ENCODE data around the gene FAM120B. TPM values are rescaled to one million over a fixed set of nuclear protein-coding genes. Genes with fewer than 3 reads are reported as not detected.

Gene FAM120B
- total and polyA plus RNA-seq, 2 donors (not counting 1 experiment from before 2014, with no cell fraction given): 14.4 to 19.3 TPM

- Histone ChIP-seq H3K36me3 (ENCODE audit: control insufficient read depth, insufficient read depth, low read length) (no peaks in the 10 kb centered on the region), H3K79me2 (ENCODE audit: control insufficient read depth, insufficient read depth, low read length) (no peaks in the 10 kb centered on the region), H3K9ac (ENCODE audit: insufficient read depth, low read length) (no peak overlapping the region), H3K4me2 (ENCODE audit: extremely low read depth, insufficient read depth, low read length) (no peak overlapping the region), H2AFZ (ENCODE audit: low read length) (no peak overlapping the region), H3K27ac (ENCODE audit: insufficient read depth, low read length) (no peak overlapping the region), H3K4me1 (ENCODE audit: control insufficient read depth, extremely low read depth, insufficient read depth, low read length) (no peaks in the 10 kb centered on the region), H4K20me1 (ENCODE audit: control insufficient read depth, extremely low read depth, insufficient read depth, low read length) (no peaks in the 10 kb centered on the region), H3K9me3 (ENCODE audit: control insufficient read depth, insufficient read depth, low read depth, low read length) (no peaks in the 10 kb centered on the region), H3K4me3 (replicated peaks in 1 of 4; ENCODE audit: control extremely low read depth in 1 of 4, insufficient read depth in 1 of 4, low read depth in 3 of 4, low read length in 4 of 4) (no peak overlapping the region), H3K27me3 (ENCODE audit: control insufficient read depth, insufficient read depth, low read length) (no peaks in the 10 kb centered on the region)
- peak in 1 of 2 donors; percentile 36 for DNase-seq (ENCODE audit: low read depth in 2 of 2)
- TF ChIP-seq EZH2 (IDR thresholded peaks at IDR 0.05; ENCODE audit: low read length, missing control alignments): no peak
Measured at GRCh38 chr6:170423814-170424603, 117.5 kb downstream of the FAM120B start.

GRCh38 chr6:170424604-170425126 is 118.1 kb downstream of the FAM120B start:
- Histone ChIP-seq H2AFZ (ENCODE audit: low read length) (no peak overlapping the region), H3K4me2 (ENCODE audit: extremely low read depth, insufficient read depth, low read length) (no peak overlapping the region), H3K9ac (ENCODE audit: insufficient read depth, low read length) (no peak overlapping the region), H3K4me3 (replicated peaks in 1 of 4; ENCODE audit: control extremely low read depth in 1 of 4, insufficient read depth in 1 of 4, low read depth in 3 of 4, low read length in 4 of 4) (no peak overlapping the region), H3K9me3 (ENCODE audit: control insufficient read depth, insufficient read depth, low read depth, low read length) (no peaks in the 10 kb centered on the region), H3K4me1 (ENCODE audit: control insufficient read depth, extremely low read depth, insufficient read depth, low read length) (no peaks in the 10 kb centered on the region), H4K20me1 (ENCODE audit: control insufficient read depth, extremely low read depth, insufficient read depth, low read length) (no peaks in the 10 kb centered on the region), H3K79me2 (ENCODE audit: control insufficient read depth, insufficient read depth, low read length) (no peaks in the 10 kb centered on the region), H3K36me3 (ENCODE audit: control insufficient read depth, insufficient read depth, low read length) (no peaks in the 10 kb centered on the region), H3K27me3 (ENCODE audit: control insufficient read depth, insufficient read depth, low read length) (no peaks in the 10 kb centered on the region), H3K27ac (ENCODE audit: insufficient read depth, low read length) (no peak overlapping the region)
- no peak for TF ChIP-seq EZH2 (IDR thresholded peaks at IDR 0.05; ENCODE audit: low read length, missing control alignments)
- TF ChIP-seq CTCF (conservative IDR thresholded peaks at IDR 0.05 in 1 of 2, IDR thresholded peaks at IDR 0.05 in 1 of 2; ENCODE audit: low read depth in 1 of 2, low read length in 2 of 2): no peak
- DNase-seq (ENCODE audit: low read depth in 2 of 2): no peak

GRCh38 chr6:170429450-170429849 is 122.9 kb downstream of the FAM120B start:
- Histone ChIP-seq H3K79me2 (ENCODE audit: control insufficient read depth, insufficient read depth, low read length) (no peaks in the 10 kb centered on the region), H3K4me1 (ENCODE audit: control insufficient read depth, extremely low read depth, insufficient read depth, low read length) (no peaks in the 10 kb centered on the region), H3K27ac (ENCODE audit: insufficient read depth, low read length) (no peak overlapping the region), H3K9me3 (ENCODE audit: control insufficient read depth, insufficient read depth, low read depth, low read length) (no peaks in the 10 kb centered on the region), H3K27me3 (ENCODE audit: control insufficient read depth, insufficient read depth, low read length) (no peaks in the 10 kb centered on the region), H2AFZ (ENCODE audit: low read length) (no peak overlapping the region), H3K36me3 (ENCODE audit: control insufficient read depth, insufficient read depth, low read length) (no peaks in the 10 kb centered on the region), H4K20me1 (ENCODE audit: control insufficient read depth, extremely low read depth, insufficient read depth, low read length) (no peaks in the 10 kb centered on the region), H3K4me2 (ENCODE audit: extremely low read depth, insufficient read depth, low read length) (no peak overlapping the region), H3K4me3 (replicated peaks in 1 of 4; ENCODE audit: control extremely low read depth in 1 of 4, insufficient read depth in 1 of 4, low read depth in 3 of 4, low read length in 4 of 4) (no peak overlapping the region), H3K9ac (ENCODE audit: insufficient read depth, low read length) (no peak overlapping the region)
- peak in 1 of 2 donors; percentile 28 for DNase-seq (ENCODE audit: low read depth in 2 of 2)
- TF ChIP-seq CTCF (conservative IDR thresholded peaks at IDR 0.05 in 1 of 2, IDR thresholded peaks at IDR 0.05 in 1 of 2; ENCODE audit: low read depth in 1 of 2, low read length in 2 of 2) (peak in 1 of 2 donors; percentile 17), EZH2 (IDR thresholded peaks at IDR 0.05; ENCODE audit: low read length, missing control alignments) (no peak)
